ENCODE measurements around the gene C5.

C5 gene

GRCh38 chr9:120904061-120904977 lies 145.8 kb downstream of the C5 start:
- no peak for DNase-seq
- 93% methylated on average over 14 of the region's 16 CpGs for WGBS (ENCODE audit: insufficient coverage)
- POLR2A ChIA-PET: interaction anchor here (0.5 to 1.6 kb wide), 2 partner anchors 9 to 31 kb away, joined by 3 read pairs; no protein-coding TSS in a partner anchor
- CTCF ChIA-PET: interaction anchor here (0.8 to 2.8 kb wide), 6 partner anchors 9 to 35 kb away, joined by 3 to 7 read pairs (median 4); partner anchors contain the start of gene PHF19
- Histone ChIP-seq H3K27me3 (replicated peaks in 2 of 5; ENCODE audit: control insufficient read depth in 4 of 5, insufficient read depth in 5 of 5, low read length in 4 of 5) (no peaks in the 10 kb centered on the region), H3K9me3 (ENCODE audit: control extremely low read depth in 1 of 5, control insufficient read depth in 4 of 5, insufficient read depth in 2 of 5, low read depth in 1 of 5, low read length in 4 of 5) (no peaks in the 10 kb centered on the region), H3K4me3 (ENCODE audit: control insufficient read depth in 1 of 7, extremely low read depth in 1 of 7, insufficient read depth in 4 of 7, low read depth in 2 of 7, low read length in 6 of 7) (no peak overlapping the region), H3K4me1 (ENCODE audit: control extremely low read depth in 1 of 4, control insufficient read depth in 4 of 4, insufficient read depth in 4 of 4, low read length in 3 of 4) (peaks cover 0 to 18% (median 4%) of the 10 kb centered on the region in 4 experiments), H3K36me3 (ENCODE audit: control insufficient read depth in 4 of 4, insufficient read depth in 4 of 4, low read length in 3 of 4) (no peaks in the 10 kb centered on the region), H3K27ac (ENCODE audit: insufficient read depth in 1 of 2, low read depth in 1 of 2, low read length in 2 of 2, poor library complexity in 1 of 2, severe bottlenecking in 2 of 2) (peak overlapping the region in 1 of 2 experiments; percentile 25)

- ChIA-PET POLR2A (interaction anchor here (0.7 kb wide), 1 partner anchor 13 kb away, joined by 3 read pairs; no protein-coding TSS in a partner anchor), CTCF (interaction anchor here (0.7 to 2.8 kb wide), 5 partner anchors 13 to 36 kb away, joined by 3 to 7 read pairs (median 3); no protein-coding TSS in a partner anchor)
- no peaks in the 10 kb centered on the region for H3K9me3 ChIP-seq (ENCODE audit: control extremely low read depth in 1 of 5, control insufficient read depth in 4 of 5, insufficient read depth in 2 of 5, low read depth in 1 of 5, low read length in 4 of 5)
- no peaks in the 10 kb centered on the region for H3K36me3 ChIP-seq (ENCODE audit: control insufficient read depth in 4 of 4, insufficient read depth in 4 of 4, low read length in 3 of 4)
- peaks cover 0 to 25% (median 10%) of the 10 kb centered on the region in 4 experiments for H3K4me1 ChIP-seq (ENCODE audit: control extremely low read depth in 1 of 4, control insufficient read depth in 4 of 4, insufficient read depth in 4 of 4, low read length in 3 of 4)
- H3K27ac ChIP-seq (ENCODE audit: insufficient read depth in 1 of 2, low read depth in 1 of 2, low read length in 2 of 2, poor library complexity in 1 of 2, severe bottlenecking in 2 of 2): no peak overlapping the region
- H3K4me3 ChIP-seq (ENCODE audit: control insufficient read depth in 1 of 7, extremely low read depth in 1 of 7, insufficient read depth in 4 of 7, low read depth in 2 of 7, low read length in 6 of 7): no peak overlapping the region
- DNase-seq: no peak
- H3K27me3 ChIP-seq (replicated peaks in 2 of 5; ENCODE audit: control insufficient read depth in 4 of 5, insufficient read depth in 5 of 5, low read length in 4 of 5): no peaks in the 10 kb centered on the region
- 98% methylated on average over 14 of the region's 14 CpGs for WGBS (ENCODE audit: insufficient coverage)
Observed at GRCh38 chr9:120902569-120903535, 147.2 kb downstream of the C5 start.
